Measurements from ENCODE around the gene S100P.
"Not testable (repeated sequence)": the region's sequence is repeated elsewhere in the genome, so short reads cannot be mapped to it uniquely, and the experiment has no call there.

S100P gene

GRCh38 chr4:6647582-6648230 lies 46.0 kb upstream of the S100P start:
- Histone ChIP-seq H3K4me2 (ENCODE audit: low read depth, low read length, poor library complexity, severe bottlenecking) (no peak overlapping the region), H2AFZ (ENCODE audit: low read length) (no peak overlapping the region), H3K27me3 (ENCODE audit: insufficient read depth, low read length, poor library complexity, severe bottlenecking) (no peaks in the 10 kb centered on the region), H3K9me3 (ENCODE audit: insufficient read depth, low read depth, low read length) (no peaks in the 10 kb centered on the region), H3K4me1 (ENCODE audit: insufficient read depth, low read length, poor library complexity, severe bottlenecking) (peaks cover 5% of the 10 kb centered on the region), H3K36me3 (ENCODE audit: insufficient read depth, low read length) (peaks cover 9% of the 10 kb centered on the region; the same call in 1 of the 2 replicates), H3K4me3 (ENCODE audit: low read length, poor library complexity, severe bottlenecking) (no peak overlapping the region), H3K9me2 (replicated peaks; ENCODE audit: low read depth, low read length) (no peaks in the 10 kb centered on the region), H3K79me2 (ENCODE audit: insufficient read depth, low read length) (peaks cover 17% of the 10 kb centered on the region), H3F3A (ENCODE audit: low read depth) (no peaks in the 10 kb centered on the region), H4K20me1 (ENCODE audit: insufficient read depth, low read length, poor library complexity, severe bottlenecking) (peaks cover 9% of the 10 kb centered on the region), H3K9ac (ENCODE audit: low read depth, low read length, poor library complexity, severe bottlenecking) (no peak overlapping the region)
- TF ChIP-seq CTCF (conservative IDR thresholded peaks at IDR 0.05; ENCODE audit: low read length) (no peak), EZH2phosphoT487 (IDR thresholded peaks at IDR 0.05; ENCODE audit: borderline replicate concordance) (no peak)

- H3F3A ChIP-seq (ENCODE audit: low read depth) = no peaks in the 10 kb centered on the region
- no peaks in the 10 kb centered on the region for H3K4me1 ChIP-seq (ENCODE audit: insufficient read depth, low read length, poor library complexity, severe bottlenecking)
- TF ChIP-seq EZH2phosphoT487 (IDR thresholded peaks at IDR 0.05; ENCODE audit: borderline replicate concordance) (no peak), CTCF (conservative IDR thresholded peaks at IDR 0.05; ENCODE audit: low read length) (no peak)
- H3K9me2 ChIP-seq (replicated peaks; ENCODE audit: low read depth, low read length) = no peaks in the 10 kb centered on the region
- H4K20me1 ChIP-seq (ENCODE audit: insufficient read depth, low read length, poor library complexity, severe bottlenecking) = no peaks in the 10 kb centered on the region
- no peaks in the 10 kb centered on the region for H3K9me3 ChIP-seq (ENCODE audit: insufficient read depth, low read depth, low read length)
- peaks cover 2% of the 10 kb centered on the region; the same call in 1 of the 2 replicates for H3K79me2 ChIP-seq (ENCODE audit: insufficient read depth, low read length)
- no peaks in the 10 kb centered on the region for H3K36me3 ChIP-seq (ENCODE audit: insufficient read depth, low read length)
- no peak overlapping the region for H3K4me3 ChIP-seq (ENCODE audit: low read length, poor library complexity, severe bottlenecking)
- no peak overlapping the region for H2AFZ ChIP-seq (ENCODE audit: low read length)
- no peak overlapping the region for H3K4me2 ChIP-seq (ENCODE audit: low read depth, low read length, poor library complexity, severe bottlenecking)
- no peak overlapping the region for H3K9ac ChIP-seq (ENCODE audit: low read depth, low read length, poor library complexity, severe bottlenecking)
- no peaks in the 10 kb centered on the region for H3K27me3 ChIP-seq (ENCODE audit: insufficient read depth, low read length, poor library complexity, severe bottlenecking)
Measured at GRCh38 chr4:6649216-6649615, 44.5 kb upstream of the S100P start.

GRCh38 chr4:6654211-6654610 lies 39.5 kb upstream of the S100P start:
- H3K4me1 ChIP-seq (ENCODE audit: insufficient read depth, low read length, poor library complexity, severe bottlenecking); H3K36me3 ChIP-seq (ENCODE audit: insufficient read depth, low read length); H3K4me2 ChIP-seq (ENCODE audit: low read depth, low read length, poor library complexity, severe bottlenecking); H3F3A ChIP-seq (ENCODE audit: low read depth); H3K9me3 ChIP-seq (ENCODE audit: insufficient read depth, low read depth, low read length); H3K79me2 ChIP-seq (ENCODE audit: insufficient read depth, low read length); H3K9ac ChIP-seq (ENCODE audit: low read depth, low read length, poor library complexity, severe bottlenecking); H3K4me3 ChIP-seq (ENCODE audit: low read length, poor library complexity, severe bottlenecking); H2AFZ ChIP-seq (ENCODE audit: low read length); H3K27me3 ChIP-seq (ENCODE audit: insufficient read depth, low read length, poor library complexity, severe bottlenecking); H3K9me2 ChIP-seq (replicated peaks; ENCODE audit: low read depth, low read length); H4K20me1 ChIP-seq (ENCODE audit: insufficient read depth, low read length, poor library complexity, severe bottlenecking): not testable (repeated sequence)

GRCh38 chr4:6655291-6655690 lies 38.4 kb upstream of the S100P start:
- H3K9me2 ChIP-seq (replicated peaks; ENCODE audit: low read depth, low read length); H3K4me1 ChIP-seq (ENCODE audit: insufficient read depth, low read length, poor library complexity, severe bottlenecking); H3F3A ChIP-seq (ENCODE audit: low read depth); H3K9ac ChIP-seq (ENCODE audit: low read depth, low read length, poor library complexity, severe bottlenecking); H3K36me3 ChIP-seq (ENCODE audit: insufficient read depth, low read length); H2AFZ ChIP-seq (ENCODE audit: low read length); H4K20me1 ChIP-seq (ENCODE audit: insufficient read depth, low read length, poor library complexity, severe bottlenecking); H3K27me3 ChIP-seq (ENCODE audit: insufficient read depth, low read length, poor library complexity, severe bottlenecking); H3K4me3 ChIP-seq (ENCODE audit: low read length, poor library complexity, severe bottlenecking); H3K9me3 ChIP-seq (ENCODE audit: insufficient read depth, low read depth, low read length); H3K4me2 ChIP-seq (ENCODE audit: low read depth, low read length, poor library complexity, severe bottlenecking); H3K79me2 ChIP-seq (ENCODE audit: insufficient read depth, low read length): not testable (repeated sequence)

Measured in Loucy (cell line).